ENCODE results near the gene ABCC4.

Gene ABCC4

DNA sequence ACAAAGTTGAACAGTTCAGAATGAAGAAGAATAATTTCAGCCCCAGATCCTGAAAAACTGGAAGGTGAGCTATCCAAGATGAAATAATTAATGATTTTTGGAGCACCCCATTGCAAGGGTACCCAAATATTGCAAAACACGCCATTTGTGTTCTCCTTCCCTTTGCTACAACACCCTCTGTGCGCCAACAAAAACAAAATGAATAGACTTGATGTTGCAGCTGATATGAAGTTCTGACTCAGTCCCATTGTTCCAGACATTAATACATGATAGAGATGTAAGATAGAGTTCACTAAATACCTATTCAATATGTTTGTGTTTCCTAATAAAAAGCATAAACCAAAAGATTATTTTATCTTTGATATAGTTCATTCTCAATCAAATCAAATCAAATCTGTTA lies 301.4 kb downstream of the ABCC4 start:
- TF ChIP-seq CTCF (IDR thresholded peaks at IDR 0.05; ENCODE audit: extremely low read depth, insufficient read depth, missing control alignments), result no peak
- in situ Hi-C loops (cut with MboI; ENCODE audit: low pct_unique_long_range_greater_than_20kb, low sequenced_read_pairs, unreplicated experiment), result no loop called here
- DNase-seq (ENCODE audit: low spot score), result no peak

- no peak for TF ChIP-seq CTCF (IDR thresholded peaks at IDR 0.05; ENCODE audit: extremely low read depth, insufficient read depth, missing control alignments)
- DNase-seq (ENCODE audit: low spot score), result no peak
- in situ Hi-C loops (cut with MboI; ENCODE audit: low pct_unique_long_range_greater_than_20kb, low sequenced_read_pairs, unreplicated experiment), result no loop called here
Measured at GRCh38 chr13:94997126-94997525, 304.1 kb downstream of the ABCC4 start.

GRCh38 chr13:94996445-94996844 lies 304.8 kb downstream of the ABCC4 start:
- TF ChIP-seq CTCF (IDR thresholded peaks at IDR 0.05; ENCODE audit: extremely low read depth, insufficient read depth, missing control alignments), result no peak
- in situ Hi-C loops (cut with MboI; ENCODE audit: low pct_unique_long_range_greater_than_20kb, low sequenced_read_pairs, unreplicated experiment), result no loop called here
- no peak for DNase-seq (ENCODE audit: low spot score)

- no peak for TF ChIP-seq CTCF (IDR thresholded peaks at IDR 0.05; ENCODE audit: extremely low read depth, insufficient read depth, missing control alignments)
- no peak for DNase-seq (ENCODE audit: low spot score)
- in situ Hi-C loops (cut with MboI; ENCODE audit: low pct_unique_long_range_greater_than_20kb, low sequenced_read_pairs, unreplicated experiment), result no loop called here
Measured at GRCh38 chr13:94994506-94994905, 306.7 kb downstream of the ABCC4 start.

DNA sequence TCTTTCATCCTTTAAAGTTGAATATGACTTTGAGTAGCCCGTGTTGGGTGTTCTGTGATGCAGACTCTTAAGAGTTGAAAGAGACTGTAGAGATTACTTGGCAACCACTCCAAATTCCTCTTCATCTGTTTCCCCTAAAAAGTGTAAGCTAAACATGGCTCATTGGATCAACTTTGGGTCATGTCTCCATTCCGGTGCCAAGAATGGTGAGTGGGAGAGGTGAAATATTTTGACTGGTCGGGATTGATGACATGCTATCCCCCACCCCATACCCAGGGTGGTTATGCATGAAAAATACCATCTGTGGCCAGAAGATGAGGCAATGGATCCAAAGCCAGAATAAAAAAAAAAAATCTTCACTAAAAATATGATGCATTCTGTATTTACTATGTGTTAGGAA lies 307.6 kb downstream of the ABCC4 start:
- TF ChIP-seq CTCF (IDR thresholded peaks at IDR 0.05; ENCODE audit: extremely low read depth, insufficient read depth, missing control alignments), result no peak
- DNase-seq (ENCODE audit: low spot score), result no peak
- in situ Hi-C loops (cut with MboI; ENCODE audit: low pct_unique_long_range_greater_than_20kb, low sequenced_read_pairs, unreplicated experiment), result no loop called here

DNA sequence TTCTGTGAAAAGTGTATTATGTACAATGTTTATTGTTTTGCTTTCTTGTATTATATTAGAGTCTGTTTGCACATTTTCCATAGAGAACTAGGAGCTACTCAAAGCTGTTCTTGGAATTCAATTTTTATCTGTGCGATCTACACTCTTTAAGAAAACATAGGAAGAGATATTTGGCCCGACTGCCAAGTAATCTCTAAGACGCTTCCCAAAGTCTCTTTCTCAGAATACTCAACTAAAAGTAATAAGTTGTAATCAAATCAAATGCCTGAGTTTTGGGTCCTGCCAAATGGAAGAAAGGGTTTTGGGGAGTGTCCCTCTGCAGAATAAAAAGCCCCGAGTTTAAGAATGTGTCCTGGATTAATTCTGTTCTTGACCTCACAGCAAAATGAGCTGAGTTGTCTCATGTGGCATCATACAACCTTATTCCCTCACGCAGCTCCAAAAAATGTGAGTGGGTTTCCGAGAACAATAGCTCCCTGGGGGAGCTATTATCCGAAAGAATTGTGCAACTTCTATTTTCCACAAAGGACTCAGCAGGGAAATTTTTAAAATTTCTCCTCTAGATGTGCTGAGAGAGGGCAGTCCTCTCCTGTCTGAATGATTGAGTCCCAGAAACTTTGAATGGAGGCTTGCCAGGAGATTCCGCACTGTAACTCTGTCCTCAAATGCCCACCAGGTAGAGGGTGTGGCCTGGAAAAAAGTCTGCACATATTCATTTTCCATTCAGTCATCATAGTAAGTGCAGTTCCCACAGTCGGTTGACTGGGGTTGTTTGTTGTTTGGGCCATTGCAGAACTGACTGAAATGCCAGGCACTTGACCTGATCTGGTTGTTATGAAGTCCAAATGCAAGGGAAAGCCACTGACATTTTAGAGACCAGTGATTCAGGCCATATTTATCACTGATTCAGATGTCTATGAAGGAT lies 309.0 kb downstream of the ABCC4 start:
- no peak for DNase-seq (ENCODE audit: low spot score)
- in situ Hi-C loops (cut with MboI; ENCODE audit: low pct_unique_long_range_greater_than_20kb, low sequenced_read_pairs, unreplicated experiment), result no loop called here
- no peak for TF ChIP-seq CTCF (IDR thresholded peaks at IDR 0.05; ENCODE audit: extremely low read depth, insufficient read depth, missing control alignments)
